HL-60 (cell line): ENCODE results near the gene CCDC183.

Source experiments
- CTCF ChIP-seq: IDR thresholded peaks from one replicate; pipeline ENCODE4 v1.5.1; 2011; ENCODE audit warnings: low read length, control low read depth, inconsistent platforms; ENCODE audit not compliant: insufficient read depth
- GABPA ChIP-seq: IDR thresholded peaks from 2 replicates; pipeline ENCODE4 v1.6.1; 2012; ENCODE audit warnings: low read depth
- POLR2AphosphoS5 ChIP-seq: IDR thresholded peaks from 2 replicates; pipeline ENCODE4 v1.6.1; 2012; ENCODE audit warnings: low read depth
- SPI1 ChIP-seq: IDR thresholded peaks from 2 replicates; pipeline ENCODE4 v1.6.1; 2012; ENCODE audit warnings: low read depth, mild to moderate bottlenecking, borderline replicate concordance
- TF ChIP-seq, protein P1 (sequence below): IDR thresholded peaks from 2 replicates; pipeline ENCODE4 v1.6.1; 2012; ENCODE audit warnings: low read depth; ENCODE audit not compliant: insufficient replicate concordance

- TF ChIP-seq POLR2AphosphoS5: no peak
- no peak for TF ChIP-seq CTCF
- TF ChIP-seq, protein P1, sequence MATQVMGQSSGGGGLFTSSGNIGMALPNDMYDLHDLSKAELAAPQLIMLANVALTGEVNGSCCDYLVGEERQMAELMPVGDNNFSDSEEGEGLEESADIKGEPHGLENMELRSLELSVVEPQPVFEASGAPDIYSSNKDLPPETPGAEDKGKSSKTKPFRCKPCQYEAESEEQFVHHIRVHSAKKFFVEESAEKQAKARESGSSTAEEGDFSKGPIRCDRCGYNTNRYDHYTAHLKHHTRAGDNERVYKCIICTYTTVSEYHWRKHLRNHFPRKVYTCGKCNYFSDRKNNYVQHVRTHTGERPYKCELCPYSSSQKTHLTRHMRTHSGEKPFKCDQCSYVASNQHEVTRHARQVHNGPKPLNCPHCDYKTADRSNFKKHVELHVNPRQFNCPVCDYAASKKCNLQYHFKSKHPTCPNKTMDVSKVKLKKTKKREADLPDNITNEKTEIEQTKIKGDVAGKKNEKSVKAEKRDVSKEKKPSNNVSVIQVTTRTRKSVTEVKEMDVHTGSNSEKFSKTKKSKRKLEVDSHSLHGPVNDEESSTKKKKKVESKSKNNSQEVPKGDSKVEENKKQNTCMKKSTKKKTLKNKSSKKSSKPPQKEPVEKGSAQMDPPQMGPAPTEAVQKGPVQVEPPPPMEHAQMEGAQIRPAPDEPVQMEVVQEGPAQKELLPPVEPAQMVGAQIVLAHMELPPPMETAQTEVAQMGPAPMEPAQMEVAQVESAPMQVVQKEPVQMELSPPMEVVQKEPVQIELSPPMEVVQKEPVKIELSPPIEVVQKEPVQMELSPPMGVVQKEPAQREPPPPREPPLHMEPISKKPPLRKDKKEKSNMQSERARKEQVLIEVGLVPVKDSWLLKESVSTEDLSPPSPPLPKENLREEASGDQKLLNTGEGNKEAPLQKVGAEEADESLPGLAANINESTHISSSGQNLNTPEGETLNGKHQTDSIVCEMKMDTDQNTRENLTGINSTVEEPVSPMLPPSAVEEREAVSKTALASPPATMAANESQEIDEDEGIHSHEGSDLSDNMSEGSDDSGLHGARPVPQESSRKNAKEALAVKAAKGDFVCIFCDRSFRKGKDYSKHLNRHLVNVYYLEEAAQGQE: no peak
- TF ChIP-seq GABPA: no peak
- no peak for TF ChIP-seq SPI1
Measured at GRCh38 chr9:136799079-136799853, 3.1 kb downstream of the CCDC183 start.
